NB4 (cell line): ENCODE data around the gene LAMC2.

Experiments used
- DNase-seq: peaks from one replicate; pipeline ENCODE4 v3.0.0; 2010; ENCODE audit warnings: low read depth
- H3K4me3 ChIP-seq: one replicate; pipeline ENCODE4 v1.5.1; 2011; ENCODE audit warnings: mild to moderate bottlenecking, low read depth, low read length, moderate library complexity
- MYC ChIP-seq: IDR thresholded peaks from 2 replicates; pipeline ENCODE4 v1.6.1; 2011; ENCODE audit warnings: low read depth, low read length
- POLR2A ChIP-seq: IDR thresholded peaks from 2 replicates; pipeline ENCODE4 v1.6.1; 2011; ENCODE audit warnings: mild to moderate bottlenecking; ENCODE audit not compliant: insufficient read length; ENCODE audit errors: extremely low read depth
- TF ChIP-seq, protein P1 (sequence below): IDR thresholded peaks from one replicate; pipeline ENCODE4 v1.5.1; 2012; ENCODE audit warnings: low read depth, low read length
- TF ChIP-seq, protein P2 (sequence below): IDR thresholded peaks from 2 replicates; pipeline ENCODE4 v1.6.1; 2011; ENCODE audit warnings: low read depth, low read length

The LAMC2 gene

DNA sequence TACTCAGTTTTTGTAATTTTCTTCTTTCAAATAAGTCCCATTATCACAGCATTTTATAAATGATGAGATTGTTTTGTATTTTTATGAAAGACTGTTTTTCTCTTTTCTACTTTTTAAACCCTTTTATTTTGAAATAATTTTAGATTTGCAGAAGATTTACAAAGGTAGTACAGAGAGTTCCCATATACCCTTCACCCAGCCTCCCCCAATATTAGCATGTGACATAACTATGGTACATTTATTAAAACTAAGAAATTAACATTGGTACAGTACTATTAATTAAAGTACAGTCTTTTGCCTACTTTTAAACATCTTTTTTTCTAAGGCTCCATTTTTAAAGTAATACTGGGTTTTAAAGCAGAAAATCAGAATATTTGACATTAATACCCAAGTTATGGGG, 35.6 kb upstream of the LAMC2 start:
- TF ChIP-seq, protein P1, sequence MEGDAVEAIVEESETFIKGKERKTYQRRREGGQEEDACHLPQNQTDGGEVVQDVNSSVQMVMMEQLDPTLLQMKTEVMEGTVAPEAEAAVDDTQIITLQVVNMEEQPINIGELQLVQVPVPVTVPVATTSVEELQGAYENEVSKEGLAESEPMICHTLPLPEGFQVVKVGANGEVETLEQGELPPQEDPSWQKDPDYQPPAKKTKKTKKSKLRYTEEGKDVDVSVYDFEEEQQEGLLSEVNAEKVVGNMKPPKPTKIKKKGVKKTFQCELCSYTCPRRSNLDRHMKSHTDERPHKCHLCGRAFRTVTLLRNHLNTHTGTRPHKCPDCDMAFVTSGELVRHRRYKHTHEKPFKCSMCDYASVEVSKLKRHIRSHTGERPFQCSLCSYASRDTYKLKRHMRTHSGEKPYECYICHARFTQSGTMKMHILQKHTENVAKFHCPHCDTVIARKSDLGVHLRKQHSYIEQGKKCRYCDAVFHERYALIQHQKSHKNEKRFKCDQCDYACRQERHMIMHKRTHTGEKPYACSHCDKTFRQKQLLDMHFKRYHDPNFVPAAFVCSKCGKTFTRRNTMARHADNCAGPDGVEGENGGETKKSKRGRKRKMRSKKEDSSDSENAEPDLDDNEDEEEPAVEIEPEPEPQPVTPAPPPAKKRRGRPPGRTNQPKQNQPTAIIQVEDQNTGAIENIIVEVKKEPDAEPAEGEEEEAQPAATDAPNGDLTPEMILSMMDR = no peak
- no peak for TF ChIP-seq POLR2A
- TF ChIP-seq, protein P2, sequence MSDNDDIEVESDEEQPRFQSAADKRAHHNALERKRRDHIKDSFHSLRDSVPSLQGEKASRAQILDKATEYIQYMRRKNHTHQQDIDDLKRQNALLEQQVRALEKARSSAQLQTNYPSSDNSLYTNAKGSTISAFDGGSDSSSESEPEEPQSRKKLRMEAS = no peak
- no peak for TF ChIP-seq MYC
- DNase-seq = no peak
- no peak overlapping the region for H3K4me3 ChIP-seq

DNA sequence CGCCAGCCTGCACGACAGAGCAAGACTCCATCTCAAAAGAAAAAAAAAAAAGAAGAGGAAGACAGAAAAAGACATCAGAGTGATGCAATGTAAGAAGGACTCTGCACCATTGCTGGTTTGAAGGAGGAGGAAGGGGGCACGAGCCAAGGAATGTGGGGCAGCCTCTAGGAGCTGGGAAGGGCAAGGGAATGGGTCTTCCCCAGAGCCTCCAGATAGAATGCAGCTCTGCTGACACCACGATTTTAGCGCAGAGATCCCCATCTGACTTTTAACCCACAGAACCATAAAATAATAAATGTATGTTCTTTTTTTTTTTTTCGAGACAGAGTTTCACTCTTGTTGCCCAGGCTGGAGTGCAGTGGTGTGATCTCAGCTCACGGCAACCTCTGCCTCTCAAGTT, 33.9 kb upstream of the LAMC2 start:
- H3K4me3 ChIP-seq = no peak overlapping the region
- DNase-seq = no peak
- TF ChIP-seq POLR2A = no peak
- TF ChIP-seq, protein P1 = no peak
- TF ChIP-seq, protein P2 = no peak
- no peak for TF ChIP-seq MYC

DNA sequence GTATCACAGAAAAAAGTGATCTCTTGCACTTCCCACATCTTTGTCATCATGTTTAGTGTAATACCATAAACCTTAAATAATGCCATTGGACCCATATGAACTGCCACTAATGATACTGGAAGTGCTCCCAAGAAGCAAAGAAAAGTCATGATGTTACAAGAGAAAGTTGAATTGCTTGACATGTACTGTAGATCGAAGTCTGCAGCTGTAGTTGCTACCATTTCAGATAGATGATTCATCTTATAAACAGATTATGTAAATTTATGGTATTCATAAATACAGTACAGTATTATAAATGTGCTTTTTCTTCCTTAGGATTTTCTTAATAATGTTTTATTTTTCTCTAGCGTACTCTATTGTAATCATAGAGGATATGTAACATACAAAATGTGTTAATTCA, 30.1 kb upstream of the LAMC2 start:
- TF ChIP-seq, protein P2 = no peak
- TF ChIP-seq, protein P1 = no peak
- TF ChIP-seq MYC (no peak), POLR2A (no peak)

DNA sequence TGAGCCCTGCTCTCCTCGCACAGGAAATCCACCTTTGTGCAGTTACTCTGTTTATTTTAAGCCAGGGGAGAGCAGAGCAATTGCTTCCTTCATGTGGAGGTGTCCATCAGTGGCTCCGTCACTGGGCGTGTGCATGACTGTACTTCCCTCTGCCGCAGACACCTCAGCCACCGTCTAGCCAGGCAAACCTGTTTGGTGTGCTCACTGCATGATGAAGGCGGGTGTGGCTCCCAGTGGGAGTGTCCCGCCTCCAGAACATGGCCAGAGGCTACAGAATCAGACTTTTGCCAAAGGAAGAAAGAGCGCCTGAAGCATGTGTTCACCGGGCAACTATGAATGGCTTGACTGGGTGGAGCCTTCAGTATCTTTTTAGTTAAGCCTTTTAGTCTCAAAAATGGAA, 26.1 kb upstream of the LAMC2 start:
- DNase-seq = no peak
- no peak for TF ChIP-seq POLR2A
- TF ChIP-seq, protein P1 = no peak
- TF ChIP-seq, protein P2 = no peak
- TF ChIP-seq MYC = no peak
- H3K4me3 ChIP-seq = no peak overlapping the region

More for the DNA sequence above, 30.1 kb upstream of the LAMC2 start:
- no peak overlapping the region for H3K4me3 ChIP-seq
- no peak for DNase-seq

DNA sequence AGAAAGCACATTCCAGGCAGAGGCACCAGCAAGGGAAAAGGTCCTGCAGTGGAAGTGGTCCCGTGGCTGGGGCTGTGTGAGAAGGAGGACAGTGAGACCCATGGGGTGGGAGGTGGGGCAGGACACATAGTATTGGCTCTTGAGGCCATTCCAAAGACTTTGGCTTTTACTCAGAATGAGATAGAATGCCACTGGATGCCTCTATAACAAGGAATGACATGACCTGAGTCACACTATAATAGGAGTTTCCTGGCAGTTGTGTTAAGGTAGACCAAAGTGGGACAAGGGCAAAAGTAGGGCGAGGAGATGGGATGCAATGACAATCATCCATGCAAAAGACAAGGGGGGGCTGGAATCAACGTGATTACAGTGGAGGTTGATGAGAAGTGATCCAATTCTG, 24.7 kb upstream of the LAMC2 start:
- no peak for DNase-seq
- TF ChIP-seq, protein P1 = no peak
- TF ChIP-seq, protein P2 = no peak
- no peak for TF ChIP-seq POLR2A
- H3K4me3 ChIP-seq = no peak overlapping the region

DNA sequence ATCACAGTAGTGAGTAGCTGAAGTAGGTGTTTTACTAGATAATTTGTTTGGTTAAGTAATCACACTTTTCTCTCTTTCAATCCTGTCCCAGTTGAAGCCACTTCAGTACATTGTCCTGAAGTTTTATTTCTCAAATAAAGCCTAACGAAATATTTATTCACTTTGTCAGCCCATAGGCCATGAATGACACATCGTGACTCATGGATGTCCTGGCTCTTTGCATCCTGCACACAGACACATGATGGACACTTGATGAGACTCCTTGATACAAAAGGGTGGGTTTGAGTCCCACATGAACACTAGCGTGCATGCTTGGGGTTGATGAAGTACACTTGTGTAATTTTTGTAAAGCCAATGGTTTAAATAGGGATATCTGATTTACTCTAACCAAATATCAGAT, 22.7 kb upstream of the LAMC2 start:
- DNase-seq = no peak
- TF ChIP-seq MYC (no peak), POLR2A (no peak)
- TF ChIP-seq, protein P2 = no peak
- TF ChIP-seq, protein P1 = no peak

More for the DNA sequence above, 22.7 kb upstream of the LAMC2 start:
- H3K4me3 ChIP-seq = no peak overlapping the region
